ENCODE measurements around the gene FUT8. TPM values are rescaled to one million over a fixed set of nuclear protein-coding genes. Genes with fewer than 3 reads are reported as not detected.
"Not testable (repeated sequence)": the region's sequence is repeated elsewhere in the genome, so short reads cannot be mapped to it uniquely, and the experiment has no call there.

The FUT8 gene
- total and polyA plus RNA-seq, 7 donors = 3.2 to 8.6 (median 5.5) TPM

GRCh38 chr14:65709576-65709975 is 297.0 kb downstream of the FUT8 start:
- Histone ChIP-seq H3K9me3 (peaks cover 14% of the 10 kb centered on the region), H3K4me3 (no peak overlapping the region), H3K27me3 (ENCODE audit: insufficient read depth in 3 of 3, low read length in 2 of 3) (no peaks in the 10 kb centered on the region), H3K36me3 (ENCODE audit: insufficient read depth in 1 of 2, low read depth in 1 of 2) (no peaks in the 10 kb centered on the region), H3K4me1 (no peaks in the 10 kb centered on the region), H3K27ac (no peak overlapping the region)
- WGBS, 3 donors = 21 to 42% (median 25%) methylated on average over 6 of the region's 6 CpGs
- DNase-seq = no peak
- ATAC-seq = no peak
- intact Hi-C loops (cut with DNase I) = no loop called here
- TF ChIP-seq, protein P1, sequence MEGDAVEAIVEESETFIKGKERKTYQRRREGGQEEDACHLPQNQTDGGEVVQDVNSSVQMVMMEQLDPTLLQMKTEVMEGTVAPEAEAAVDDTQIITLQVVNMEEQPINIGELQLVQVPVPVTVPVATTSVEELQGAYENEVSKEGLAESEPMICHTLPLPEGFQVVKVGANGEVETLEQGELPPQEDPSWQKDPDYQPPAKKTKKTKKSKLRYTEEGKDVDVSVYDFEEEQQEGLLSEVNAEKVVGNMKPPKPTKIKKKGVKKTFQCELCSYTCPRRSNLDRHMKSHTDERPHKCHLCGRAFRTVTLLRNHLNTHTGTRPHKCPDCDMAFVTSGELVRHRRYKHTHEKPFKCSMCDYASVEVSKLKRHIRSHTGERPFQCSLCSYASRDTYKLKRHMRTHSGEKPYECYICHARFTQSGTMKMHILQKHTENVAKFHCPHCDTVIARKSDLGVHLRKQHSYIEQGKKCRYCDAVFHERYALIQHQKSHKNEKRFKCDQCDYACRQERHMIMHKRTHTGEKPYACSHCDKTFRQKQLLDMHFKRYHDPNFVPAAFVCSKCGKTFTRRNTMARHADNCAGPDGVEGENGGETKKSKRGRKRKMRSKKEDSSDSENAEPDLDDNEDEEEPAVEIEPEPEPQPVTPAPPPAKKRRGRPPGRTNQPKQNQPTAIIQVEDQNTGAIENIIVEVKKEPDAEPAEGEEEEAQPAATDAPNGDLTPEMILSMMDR (IDR thresholded peaks at IDR 0.05) = no peak

DNA sequence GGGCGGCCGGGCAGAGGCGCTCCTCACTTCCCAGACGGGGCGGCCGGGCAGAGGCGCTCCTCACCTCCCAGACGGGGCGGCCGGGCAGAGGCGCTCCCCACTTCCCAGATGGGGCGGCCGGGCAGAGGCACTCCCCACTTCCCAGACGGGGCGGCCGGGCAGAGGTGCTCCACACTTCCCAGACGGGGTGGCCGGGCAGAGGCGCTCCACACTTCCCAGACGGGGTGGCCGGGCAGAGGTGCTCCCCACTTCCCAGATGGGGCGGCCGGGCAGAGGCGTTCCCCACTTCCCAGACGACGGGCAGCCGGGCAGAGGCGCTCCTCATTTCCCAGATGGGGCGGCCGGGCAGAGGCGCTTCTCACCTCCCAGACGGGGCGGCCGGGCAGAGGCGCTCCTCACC is 304.3 kb downstream of the FUT8 start:
- H3K27ac ChIP-seq; H3K27me3 ChIP-seq (ENCODE audit: insufficient read depth in 3 of 3, low read length in 2 of 3); DNase-seq; intact Hi-C loops (cut with DNase I); H3K36me3 ChIP-seq (ENCODE audit: insufficient read depth in 1 of 2, low read depth in 1 of 2); H3K4me3 ChIP-seq; ATAC-seq; H3K9me3 ChIP-seq; H3K4me1 ChIP-seq: not testable (repeated sequence)
- WGBS, 3 donors = 96 to 99% (median 98%) methylated on average over 24 to 34 of the region's 35 CpGs

- ATAC-seq; H3K9me3 ChIP-seq; H3K4me1 ChIP-seq; intact Hi-C loops (cut with DNase I); H3K27ac ChIP-seq; DNase-seq; H3K27me3 ChIP-seq (ENCODE audit: insufficient read depth in 3 of 3, low read length in 2 of 3); H3K36me3 ChIP-seq (ENCODE audit: insufficient read depth in 1 of 2, low read depth in 1 of 2); H3K4me3 ChIP-seq: not testable (repeated sequence)
- 98% methylated on average over 28 to 29 of the region's 29 CpGs for WGBS, 3 donors
Observed at GRCh38 chr14:65717384-65717915, 304.9 kb downstream of the FUT8 start.

DNA sequence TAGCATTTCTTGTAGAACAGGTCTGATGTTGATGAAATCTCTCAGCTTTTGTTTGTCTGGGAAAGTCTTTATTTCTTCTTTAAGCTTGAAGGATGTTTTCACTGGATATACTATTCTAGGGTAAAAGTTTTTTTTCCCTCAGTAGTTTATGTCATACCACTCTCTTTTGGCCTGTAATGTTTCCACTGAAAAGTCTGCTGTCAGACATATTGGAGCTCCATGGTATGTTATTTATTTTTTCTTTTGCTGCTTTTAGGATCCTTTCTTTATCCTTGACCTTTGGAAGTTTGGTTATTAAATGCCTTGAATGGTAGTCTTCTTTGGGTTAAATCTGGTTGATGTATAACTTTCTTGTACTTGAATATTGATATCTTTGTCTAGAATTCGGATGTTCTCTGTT is 306.1 kb downstream of the FUT8 start:
- H3K9me3 ChIP-seq = peaks cover 8% of the 10 kb centered on the region
- H3K4me1 ChIP-seq = no peaks in the 10 kb centered on the region
- ATAC-seq (no peak), DNase-seq (no peak)
- no peaks in the 10 kb centered on the region for H3K36me3 ChIP-seq (ENCODE audit: insufficient read depth in 1 of 2, low read depth in 1 of 2)
- H3K27me3 ChIP-seq (ENCODE audit: insufficient read depth in 3 of 3, low read length in 2 of 3) = no peaks in the 10 kb centered on the region
- no peak overlapping the region for H3K4me3 ChIP-seq
- intact Hi-C loops (cut with DNase I) = no loop called here
- TF ChIP-seq, protein P1 (IDR thresholded peaks at IDR 0.05) = no peak
- no peak overlapping the region for H3K27ac ChIP-seq
- 97 to 100% (median 100%) methylated on average over 1 of the region's 1 CpG for WGBS, 3 donors

- Histone ChIP-seq H3K36me3 (ENCODE audit: insufficient read depth in 1 of 2, low read depth in 1 of 2) (no peaks in the 10 kb centered on the region), H3K27ac (no peak overlapping the region), H3K4me3 (no peak overlapping the region), H3K4me1 (no peaks in the 10 kb centered on the region), H3K27me3 (ENCODE audit: insufficient read depth in 3 of 3, low read length in 2 of 3) (no peaks in the 10 kb centered on the region), H3K9me3 (peaks cover 3% of the 10 kb centered on the region)
- no peak for ATAC-seq
- 94 to 96% (median 94%) methylated on average over 1 of the region's 1 CpG for WGBS, 3 donors
- DNase-seq = no peak
- TF ChIP-seq, protein P1 (IDR thresholded peaks at IDR 0.05) = no peak
- intact Hi-C loops (cut with DNase I) = no loop called here
Observed at GRCh38 chr14:65720171-65720570, 307.6 kb downstream of the FUT8 start.

- Histone ChIP-seq H3K36me3 (ENCODE audit: insufficient read depth in 1 of 2, low read depth in 1 of 2) (no peaks in the 10 kb centered on the region), H3K4me1 (no peaks in the 10 kb centered on the region), H3K9me3 (peaks cover 3% of the 10 kb centered on the region), H3K27ac (no peak overlapping the region), H3K4me3 (no peak overlapping the region), H3K27me3 (ENCODE audit: insufficient read depth in 3 of 3, low read length in 2 of 3) (no peaks in the 10 kb centered on the region)
- WGBS, 3 donors = 93 to 96% (median 96%) methylated on average over 5 of the region's 5 CpGs
- TF ChIP-seq, protein P1 (IDR thresholded peaks at IDR 0.05) = no peak
- ATAC-seq (no peak), DNase-seq (no peak)
- intact Hi-C loops (cut with DNase I) = no loop called here
Observed at GRCh38 chr14:65720743-65721142, 308.2 kb downstream of the FUT8 start.
